ENCODE measurements around the gene TAGLN.

The TAGLN gene

DNA sequence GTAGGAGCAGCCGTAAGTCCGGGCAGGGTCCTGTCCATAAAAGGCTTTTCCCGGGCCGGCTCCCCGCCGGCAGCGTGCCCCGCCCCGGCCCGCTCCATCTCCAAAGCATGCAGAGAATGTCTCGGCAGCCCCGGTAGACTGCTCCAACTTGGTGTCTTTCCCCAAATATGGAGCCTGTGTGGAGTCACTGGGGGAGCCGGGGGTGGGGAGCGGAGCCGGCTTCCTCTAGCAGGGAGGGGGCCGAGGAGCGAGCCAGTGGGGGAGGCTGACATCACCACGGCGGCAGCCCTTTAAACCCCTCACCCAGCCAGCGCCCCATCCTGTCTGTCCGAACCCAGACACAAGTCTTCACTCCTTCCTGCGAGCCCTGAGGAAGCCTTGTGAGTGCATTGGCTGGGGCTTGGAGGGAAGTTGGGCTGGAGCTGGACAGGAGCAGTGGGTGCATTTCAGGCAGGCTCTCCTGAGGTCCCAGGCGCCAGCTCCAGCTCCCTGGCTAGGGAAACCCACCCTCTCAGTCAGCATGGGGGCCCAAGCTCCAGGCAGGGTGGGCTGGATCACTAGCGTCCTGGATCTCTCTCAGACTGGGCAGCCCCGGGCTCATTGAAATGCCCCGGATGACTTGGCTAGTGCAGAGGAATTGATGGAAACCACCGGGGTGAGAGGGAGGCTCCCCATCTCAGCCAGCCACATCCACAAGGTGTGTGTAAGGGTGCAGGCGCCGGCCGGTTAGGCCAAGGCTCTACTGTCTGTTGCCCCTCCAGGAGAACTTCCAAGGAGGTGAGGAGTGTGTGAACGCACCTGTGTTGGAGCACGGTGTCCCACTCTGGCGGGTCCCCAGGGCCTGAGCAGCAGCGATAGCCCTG is at the start of gene TAGLN:
Gene TAGLN, plus strand, starts transcription at position 318 of the 863 bp plus-strand sequence. CDS start 3,644 bp downstream, outside the sequence.
- no peak for DNase-seq (ENCODE audit: low read depth)

DNA sequence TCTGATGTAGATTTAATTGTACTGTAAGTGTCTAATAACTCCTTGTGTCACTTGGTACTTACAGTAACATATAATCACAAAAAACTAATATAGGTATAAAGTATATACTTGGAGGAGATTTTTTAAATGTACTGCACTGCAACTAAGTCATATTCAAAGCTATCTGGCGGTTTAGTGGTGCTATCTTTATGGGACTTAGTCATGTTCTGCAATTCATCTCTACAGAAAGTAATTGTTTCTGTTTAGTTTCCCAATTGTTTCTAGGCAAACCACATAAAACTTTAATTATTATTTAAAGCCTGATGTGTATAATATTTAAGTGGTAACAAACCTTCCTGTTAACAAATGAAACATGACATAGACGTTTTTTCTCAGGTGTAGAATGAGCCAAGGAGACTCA is 47.1 kb upstream of the TAGLN start:
- no peak for DNase-seq (ENCODE audit: low read depth)

DNA sequence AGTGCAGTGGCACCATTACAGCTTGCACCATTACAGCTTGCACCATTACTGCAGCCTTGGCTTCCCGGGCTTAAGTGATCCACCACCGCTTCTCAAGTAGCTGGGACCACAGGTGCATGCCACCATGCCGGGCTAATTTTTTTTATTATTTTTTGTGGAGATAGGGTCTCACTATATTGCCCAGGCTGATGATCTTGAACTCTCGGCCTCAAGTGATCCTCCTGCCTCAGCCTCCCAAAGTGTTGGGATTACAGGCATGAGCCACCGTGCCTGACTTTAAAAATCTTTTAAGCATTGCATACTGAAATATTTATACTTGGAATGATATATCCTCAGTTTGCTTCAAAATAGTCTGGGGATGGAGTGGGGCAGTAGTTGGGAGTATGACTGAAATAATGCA is 44.7 kb upstream of the TAGLN start:
- no peak for DNase-seq (ENCODE audit: low read depth)

DNA sequence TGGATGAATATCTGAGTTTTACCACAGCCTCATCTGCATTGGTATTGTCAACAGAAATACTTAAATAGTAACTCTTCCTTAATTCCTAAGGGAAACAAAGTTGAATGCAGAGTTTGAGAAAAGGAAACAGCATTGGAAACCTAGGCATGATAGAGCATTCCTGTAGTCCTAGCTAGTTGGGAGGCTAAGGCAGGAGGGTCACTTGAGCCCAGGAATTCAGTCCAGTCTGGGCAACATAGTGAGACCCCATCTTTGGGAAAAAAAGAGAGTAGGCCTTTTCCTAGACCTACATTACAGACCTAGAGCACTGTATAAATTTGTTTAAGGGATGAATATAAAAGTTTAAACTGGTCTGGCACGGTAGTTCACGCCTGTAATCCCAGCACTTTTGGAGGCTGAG is 41.7 kb upstream of the TAGLN start:
- DNase-seq (ENCODE audit: low read depth) = no peak

DNA sequence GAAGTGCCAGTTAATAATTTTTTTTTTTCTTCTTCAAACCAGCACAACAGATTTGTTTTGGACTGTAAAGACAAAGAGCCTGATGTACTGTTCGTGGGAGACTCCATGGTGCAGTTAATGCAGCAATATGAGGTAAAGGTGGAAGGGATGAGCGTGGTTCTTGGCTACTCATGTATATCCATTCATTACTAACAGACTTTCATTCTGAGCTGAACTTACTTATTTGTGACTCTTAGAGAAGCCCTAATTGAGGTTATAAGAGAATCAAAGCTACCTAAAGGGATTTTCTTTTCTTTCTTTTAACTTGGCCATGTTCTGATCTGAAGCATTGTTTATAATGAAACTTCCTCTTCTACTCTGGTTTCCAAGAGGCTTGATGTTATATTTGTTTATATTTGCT is 39.3 kb upstream of the TAGLN start:
- no peak for DNase-seq (ENCODE audit: low read depth)

DNA sequence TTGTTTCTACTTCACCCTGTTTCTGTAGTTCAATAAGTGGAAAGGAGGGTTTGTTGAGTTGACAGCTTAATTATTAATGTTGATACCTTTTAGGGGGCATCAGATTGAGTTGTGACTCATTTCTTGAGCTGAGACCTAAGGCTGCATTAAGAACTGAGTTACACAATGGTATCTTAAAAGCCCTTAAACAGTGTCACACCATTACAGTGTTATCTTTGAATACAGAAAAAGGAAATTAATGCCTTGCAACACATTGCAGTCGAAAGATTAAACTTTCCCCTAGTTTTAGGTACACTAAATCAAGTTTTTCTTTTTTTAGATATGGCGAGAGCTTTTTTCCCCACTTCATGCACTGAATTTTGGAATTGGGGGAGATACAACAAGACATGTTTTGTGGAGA is 38.3 kb upstream of the TAGLN start:
- no peak for DNase-seq (ENCODE audit: low read depth)

DNA sequence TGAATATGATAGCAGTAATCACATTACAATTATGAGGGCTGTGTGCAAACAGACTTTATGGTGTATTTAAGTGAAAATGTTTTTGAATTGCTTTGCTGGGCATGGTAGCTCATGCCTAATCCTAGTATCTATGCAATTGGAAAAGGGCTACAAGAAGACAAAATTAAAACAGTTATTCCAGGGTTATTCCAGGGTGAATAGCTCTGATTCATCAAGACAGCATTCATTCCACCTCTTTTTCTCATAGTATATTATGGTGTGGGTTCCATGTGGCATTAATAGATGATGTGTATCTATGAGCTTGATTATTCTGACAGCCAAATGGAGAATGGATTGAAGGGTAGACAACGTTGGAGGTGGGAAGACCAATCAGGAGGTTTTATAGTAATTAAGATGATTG is 32.7 kb upstream of the TAGLN start:
- DNase-seq (ENCODE audit: low read depth) = no peak

DNA sequence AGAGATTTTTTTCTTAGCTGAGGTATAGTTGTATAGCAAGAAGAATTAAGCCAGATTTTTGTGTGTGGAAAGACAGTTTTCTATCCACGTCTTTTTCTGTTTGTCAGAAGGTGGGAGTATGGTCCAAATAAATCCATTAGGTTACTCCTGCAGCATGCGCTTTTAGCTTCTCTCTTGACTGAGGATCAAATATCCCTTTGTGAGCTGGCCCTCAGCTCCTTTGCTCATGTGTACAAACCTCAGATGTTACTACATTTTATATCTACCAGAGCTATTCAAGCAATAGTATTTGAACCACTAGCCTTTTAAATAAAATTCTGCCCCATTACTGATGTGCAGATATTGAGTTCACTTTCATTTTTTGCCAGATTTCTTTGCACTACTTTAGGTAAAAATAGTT is 29.4 kb upstream of the TAGLN start:
- DNase-seq (ENCODE audit: low read depth) = no peak

DNA sequence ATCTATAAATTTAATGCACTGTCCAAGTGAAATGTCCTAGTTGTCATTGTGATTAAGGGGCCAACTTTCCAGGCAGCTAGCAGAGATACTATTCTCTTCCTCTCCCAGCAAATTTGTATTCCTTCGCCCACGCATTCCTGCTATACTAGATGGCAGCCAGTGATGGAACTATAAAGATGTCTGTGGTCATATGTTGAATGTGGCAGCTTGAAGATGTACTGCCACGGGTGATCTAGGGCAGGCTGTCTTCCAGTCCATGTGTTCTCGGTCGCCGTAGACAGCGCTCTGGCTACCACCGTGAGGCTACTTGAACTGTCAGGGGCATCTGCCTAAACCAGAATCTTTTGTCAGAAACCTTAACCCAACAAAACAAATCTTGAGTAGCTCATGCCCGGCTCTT is 29.0 kb upstream of the TAGLN start:
- no peak for DNase-seq (ENCODE audit: low read depth)

DNA sequence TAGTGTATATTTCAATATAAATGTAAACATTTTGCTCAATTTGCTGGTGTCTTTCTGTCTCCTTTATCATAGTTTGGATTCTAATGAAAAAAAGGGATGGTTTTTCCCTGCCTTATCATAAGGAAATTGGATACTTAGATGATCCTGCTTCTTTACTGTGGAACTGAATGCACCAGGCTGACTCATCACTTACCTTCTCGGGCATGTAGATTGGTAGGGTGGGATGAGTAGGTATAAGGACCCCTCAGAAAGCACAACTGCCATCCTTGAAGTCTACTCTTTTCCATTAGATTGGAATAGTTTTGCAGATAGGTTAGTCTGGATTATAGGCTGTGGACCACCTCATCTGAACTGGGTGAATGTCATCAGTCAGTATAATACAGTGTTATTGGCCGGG is 28.2 kb upstream of the TAGLN start:
- DNase-seq (ENCODE audit: low read depth) = no peak

DNA sequence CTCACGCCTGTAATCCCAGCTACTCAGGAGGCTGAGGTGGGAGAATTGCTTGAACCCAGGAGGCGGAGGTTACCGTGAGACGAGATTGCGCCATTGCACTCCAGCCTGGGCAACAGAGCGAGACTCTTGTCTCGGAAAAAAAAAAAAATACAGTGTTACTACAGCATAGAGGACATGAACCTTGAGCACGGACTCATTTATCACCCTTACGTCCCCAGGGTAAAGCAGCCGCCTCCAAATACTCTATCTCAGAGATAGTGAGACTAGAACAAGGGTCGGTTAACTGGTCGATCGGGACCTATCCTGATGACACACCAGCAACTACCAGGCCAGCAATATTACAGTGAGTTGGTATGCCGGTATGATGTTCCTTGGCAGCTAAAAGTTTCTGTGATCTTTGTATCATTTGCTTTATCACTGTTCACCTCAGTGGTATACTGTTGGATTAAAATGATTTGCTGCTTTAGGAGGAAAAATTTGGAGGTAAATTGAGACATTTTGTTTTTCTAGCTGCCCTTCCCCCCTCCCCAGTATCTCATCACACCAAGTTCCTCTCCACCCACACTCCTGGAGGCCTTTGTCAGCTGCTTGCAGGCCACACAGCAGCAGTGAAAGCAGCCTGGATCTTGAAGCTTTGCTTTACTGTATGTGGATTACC is 27.6 kb upstream of the TAGLN start:
- no peak for DNase-seq (ENCODE audit: low read depth)

DNA sequence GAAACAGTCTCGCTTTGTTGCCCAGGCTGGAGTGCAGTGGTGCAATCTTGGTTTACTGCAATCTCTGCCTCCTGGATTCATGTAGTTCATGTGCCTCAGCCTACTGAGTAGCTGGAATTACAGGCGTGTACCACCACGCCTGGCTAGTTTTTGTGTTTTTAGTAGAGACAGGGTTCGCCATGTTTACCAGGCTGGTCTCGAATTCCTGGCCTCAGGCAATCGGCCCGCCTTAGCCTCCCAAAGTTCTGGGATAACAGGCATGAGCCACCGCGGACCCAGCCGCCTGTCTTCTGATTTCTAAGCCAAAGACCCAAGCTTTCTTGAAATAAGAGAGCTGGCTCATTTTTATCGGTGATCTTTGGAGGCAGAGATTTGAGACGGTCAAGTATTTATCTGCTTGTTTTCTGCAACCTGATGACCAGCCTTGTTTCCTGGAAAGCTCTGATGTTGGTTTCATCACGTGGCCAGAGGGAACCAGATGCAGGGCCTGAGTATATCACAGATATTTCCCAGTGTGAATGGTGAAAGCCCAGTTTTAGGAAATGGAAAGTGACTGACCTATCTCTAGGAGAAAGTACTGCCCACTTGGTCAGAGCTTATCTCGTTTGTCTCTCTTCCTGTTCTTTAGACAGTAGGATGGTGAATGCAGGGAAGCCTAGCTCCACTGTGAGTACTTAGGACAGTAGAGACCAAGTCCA is 26.3 kb upstream of the TAGLN start:
- no peak for DNase-seq (ENCODE audit: low read depth)

DNA sequence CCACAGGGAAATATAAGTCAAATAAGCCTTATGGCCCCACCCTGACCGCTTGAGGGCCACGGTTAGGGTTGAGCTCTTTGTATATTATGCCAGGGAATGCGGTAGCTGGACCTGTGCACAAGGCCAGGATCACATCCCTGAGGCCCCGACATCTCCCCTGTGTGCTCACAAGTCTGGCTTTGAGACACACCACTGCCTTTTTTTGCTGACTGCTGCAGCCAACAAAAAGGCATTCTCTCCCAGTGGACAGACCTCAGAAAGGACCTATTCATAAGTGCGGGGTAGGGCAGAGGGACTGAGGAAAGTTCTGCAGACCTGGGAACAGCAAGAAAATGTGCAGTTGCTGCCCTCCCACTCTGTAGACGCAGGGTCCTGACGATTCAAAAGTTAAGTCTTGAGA is 24.1 kb upstream of the TAGLN start:
- no peak for DNase-seq (ENCODE audit: low read depth)

DNA sequence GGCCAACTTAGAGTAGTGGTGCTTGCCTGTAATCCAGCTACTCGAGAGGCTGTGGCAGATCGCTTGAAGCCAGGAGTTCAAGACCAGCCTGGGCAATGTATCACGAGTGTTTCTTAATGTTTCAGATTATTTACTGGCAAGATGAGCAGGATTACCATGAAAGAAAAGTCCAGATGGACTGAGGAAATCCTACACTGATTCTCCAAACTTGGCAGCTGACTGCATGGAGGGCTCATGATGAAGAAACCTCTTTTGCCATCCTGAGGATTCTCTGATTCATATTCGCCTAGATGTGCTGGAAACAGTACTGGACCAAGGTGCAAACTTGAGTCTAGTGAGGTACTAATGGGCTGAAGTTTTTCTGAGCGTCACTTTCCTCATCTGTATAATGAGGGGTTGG is 23.4 kb upstream of the TAGLN start:
- no peak for DNase-seq (ENCODE audit: low read depth)

DNA sequence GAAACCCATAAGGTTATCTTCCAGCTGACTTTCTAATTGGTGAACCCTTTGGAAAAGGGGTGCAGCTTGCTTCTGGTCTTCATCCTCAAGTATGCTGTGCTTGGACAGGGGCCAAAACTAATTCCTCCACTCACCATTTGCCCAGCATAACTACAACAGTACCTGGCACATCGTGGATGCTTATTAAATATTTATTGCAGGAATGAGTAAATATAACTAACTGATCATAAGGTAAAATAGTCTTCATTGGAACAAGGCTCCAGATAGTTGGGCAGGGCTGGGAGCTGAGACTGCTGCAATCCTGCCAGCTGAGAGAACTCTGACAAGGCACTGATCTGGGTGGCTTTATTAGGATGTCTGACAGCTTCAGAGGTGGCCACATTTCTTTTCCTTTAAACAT is 23.0 kb upstream of the TAGLN start:
- DNase-seq (ENCODE audit: low read depth) = no peak

DNA sequence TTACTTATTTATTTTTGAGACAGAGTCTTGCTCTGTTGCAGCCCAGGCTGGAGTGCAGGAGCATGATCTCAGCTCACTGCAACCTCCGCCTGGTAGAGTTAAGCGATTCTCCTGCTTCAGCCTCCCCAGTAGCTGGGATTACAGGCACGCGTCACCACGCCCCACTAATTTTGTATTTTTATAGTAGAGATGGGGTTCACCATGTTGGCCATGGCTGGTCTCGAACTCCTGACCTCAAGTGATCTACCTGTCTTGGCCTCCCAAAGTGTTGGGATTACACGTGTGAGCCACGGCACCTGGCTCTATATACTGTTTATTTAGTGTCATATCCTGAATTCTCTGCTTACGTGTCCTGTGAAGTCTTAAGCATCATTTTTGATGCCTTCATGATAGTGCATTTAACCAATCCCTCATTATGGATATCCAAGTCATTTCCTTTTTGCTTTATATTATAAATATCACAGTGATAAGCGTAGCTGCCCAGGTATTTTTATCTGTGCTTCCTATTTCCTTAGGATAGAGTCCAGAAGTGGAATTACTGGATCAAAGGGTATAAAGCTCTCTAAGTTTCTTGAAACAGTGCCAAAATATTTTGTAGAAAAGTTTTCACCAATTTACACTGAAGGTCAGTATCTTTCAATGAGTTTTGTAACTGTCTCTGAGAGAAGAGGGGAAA is 21.5 kb upstream of the TAGLN start:
- no peak for DNase-seq (ENCODE audit: low read depth)

DNA sequence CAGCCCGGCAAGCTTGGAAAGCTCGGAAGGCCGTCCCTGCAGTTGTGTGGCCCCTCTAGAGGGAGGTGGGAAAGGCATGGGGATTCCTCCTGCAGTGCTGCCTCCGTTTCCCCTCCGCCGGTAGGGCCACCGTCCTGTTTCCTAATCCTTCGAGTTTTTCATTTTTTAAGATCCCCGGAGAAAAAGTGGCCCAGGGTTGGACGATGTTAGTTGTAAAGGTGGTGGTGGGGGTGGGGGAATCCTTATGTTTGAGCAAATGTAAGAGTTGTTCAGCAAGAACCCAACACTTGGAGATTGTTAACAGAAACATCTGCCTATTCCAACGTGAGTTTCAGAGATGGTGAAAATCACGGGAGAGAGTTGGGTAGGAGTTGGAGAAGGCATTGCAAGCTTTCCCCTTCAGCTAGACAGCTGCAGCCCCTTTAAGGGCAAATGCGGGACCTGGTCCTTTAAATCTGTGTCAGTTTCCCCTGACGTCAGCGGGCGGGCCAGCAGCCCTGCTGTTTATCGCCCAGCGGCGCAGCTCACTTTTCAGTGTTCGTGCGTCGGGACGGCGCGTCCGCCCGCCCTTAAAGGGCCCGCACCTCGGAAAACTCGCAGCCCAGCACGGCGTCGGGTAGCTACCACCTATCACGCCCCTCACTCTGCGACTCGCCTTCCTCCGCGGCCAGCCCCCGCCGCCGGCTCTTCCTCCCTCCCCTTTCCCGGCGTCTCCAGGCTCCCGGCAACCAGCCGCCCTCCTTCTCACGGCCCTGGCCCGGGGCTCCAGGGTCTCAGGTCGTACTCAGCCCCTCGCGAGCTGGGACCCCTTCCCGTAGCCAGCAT is 20.7 kb upstream of the TAGLN start, which contains the start of gene SIDT2:
Gene SIDT2, plus strand, starts transcription at position 534 of the 825 bp plus-strand sequence. CDS start 521 bp downstream, outside the sequence.
- peak; percentile 76 for DNase-seq (ENCODE audit: low read depth)

DNA sequence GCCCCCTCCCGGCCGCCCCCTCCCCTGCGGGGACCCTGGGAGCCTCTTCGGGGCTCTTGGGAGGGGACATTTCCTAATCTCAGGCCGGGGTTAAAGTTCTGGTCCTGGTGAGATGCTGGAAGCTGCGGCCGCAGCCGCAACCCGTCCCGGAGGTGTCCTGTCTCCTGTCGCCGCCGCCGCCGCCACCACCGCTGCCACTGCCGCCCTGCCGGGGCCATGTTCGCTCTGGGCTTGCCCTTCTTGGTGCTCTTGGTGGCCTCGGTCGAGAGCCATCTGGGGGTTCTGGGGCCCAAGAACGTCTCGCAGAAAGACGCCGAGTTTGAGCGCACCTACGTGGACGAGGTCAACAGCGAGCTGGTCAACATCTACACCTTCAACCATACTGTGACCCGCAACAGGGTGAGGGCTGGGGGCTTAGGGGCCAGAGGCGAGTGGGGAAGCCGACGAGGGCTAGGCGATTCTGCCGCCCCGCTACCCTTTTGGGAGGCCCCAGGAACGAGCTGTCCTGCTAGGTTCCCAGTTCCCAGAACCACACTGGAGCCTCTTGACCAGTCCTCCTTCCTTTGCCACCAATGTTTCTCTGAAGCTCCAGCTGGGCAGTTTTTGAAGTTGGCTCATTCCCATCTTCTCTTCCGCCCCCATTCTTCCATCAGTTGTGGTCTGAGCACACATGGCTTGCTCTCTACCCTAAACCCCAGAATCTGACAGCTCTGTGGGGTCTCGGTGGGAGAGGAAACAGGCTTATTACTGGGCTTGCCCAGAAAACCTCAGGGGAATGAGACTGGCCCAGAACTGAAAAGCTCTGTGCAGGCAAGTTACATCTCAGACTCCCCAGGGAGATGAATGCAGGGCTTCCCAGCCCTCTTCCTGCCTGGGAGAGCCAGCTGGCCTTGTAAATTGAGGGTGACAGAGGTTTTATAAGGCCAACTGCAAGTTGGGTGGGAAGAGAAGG is 19.8 kb upstream of the TAGLN start:
- DNase-seq (ENCODE audit: low read depth) = no peak

DNA sequence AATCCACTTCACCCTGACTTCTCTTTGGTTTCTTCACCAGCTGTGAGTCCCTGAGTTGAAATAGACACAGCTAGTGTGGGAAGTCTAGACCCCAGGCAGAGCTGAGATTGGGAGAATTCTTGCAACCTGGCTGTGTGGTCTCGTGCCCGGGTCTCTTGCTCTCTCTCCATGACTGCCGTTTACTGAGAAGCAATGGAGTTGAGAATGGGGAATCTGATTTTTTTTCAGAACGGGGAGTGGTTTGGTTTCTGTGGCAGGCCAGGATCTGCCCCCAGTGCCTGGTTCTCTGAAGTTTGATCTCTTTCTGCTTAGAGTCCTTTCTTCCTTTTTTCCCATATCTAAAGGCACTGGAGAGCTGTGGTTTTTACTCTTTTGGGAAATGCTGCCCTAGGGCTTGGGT is 19.1 kb upstream of the TAGLN start:
- DNase-seq (ENCODE audit: low read depth) = no peak
